ENCODE results near the gene MICAL2.
A peak's percentile ranks its signal among the peaks of the same experiment; 100 is the strongest.

MICAL2 gene

GRCh38 chr11:12189543-12190235 is 79.3 kb downstream of the MICAL2 start:
- no peak for DNase-seq

DNA sequence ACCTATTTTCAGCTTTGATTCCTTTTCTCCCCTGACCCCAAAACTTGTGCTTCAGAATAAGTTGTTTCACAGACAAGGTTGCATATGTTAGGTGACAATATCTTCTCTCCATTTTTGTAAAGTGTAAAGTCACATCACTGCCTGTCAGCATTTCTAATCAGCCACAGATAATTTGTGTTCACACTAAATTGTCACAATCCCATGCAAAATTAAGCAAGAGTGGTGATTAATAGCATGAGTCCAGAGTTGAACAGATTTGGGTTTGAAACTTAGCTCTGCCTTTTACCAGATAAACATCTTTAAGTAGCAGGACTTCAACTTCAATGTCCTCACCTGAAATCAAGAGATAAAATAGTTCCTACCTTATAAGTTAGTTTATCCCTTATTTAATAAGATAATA is 80.1 kb downstream of the MICAL2 start:
- DNase-seq: peak in 2 of 4 experiments; percentile 26 to 40

DNA sequence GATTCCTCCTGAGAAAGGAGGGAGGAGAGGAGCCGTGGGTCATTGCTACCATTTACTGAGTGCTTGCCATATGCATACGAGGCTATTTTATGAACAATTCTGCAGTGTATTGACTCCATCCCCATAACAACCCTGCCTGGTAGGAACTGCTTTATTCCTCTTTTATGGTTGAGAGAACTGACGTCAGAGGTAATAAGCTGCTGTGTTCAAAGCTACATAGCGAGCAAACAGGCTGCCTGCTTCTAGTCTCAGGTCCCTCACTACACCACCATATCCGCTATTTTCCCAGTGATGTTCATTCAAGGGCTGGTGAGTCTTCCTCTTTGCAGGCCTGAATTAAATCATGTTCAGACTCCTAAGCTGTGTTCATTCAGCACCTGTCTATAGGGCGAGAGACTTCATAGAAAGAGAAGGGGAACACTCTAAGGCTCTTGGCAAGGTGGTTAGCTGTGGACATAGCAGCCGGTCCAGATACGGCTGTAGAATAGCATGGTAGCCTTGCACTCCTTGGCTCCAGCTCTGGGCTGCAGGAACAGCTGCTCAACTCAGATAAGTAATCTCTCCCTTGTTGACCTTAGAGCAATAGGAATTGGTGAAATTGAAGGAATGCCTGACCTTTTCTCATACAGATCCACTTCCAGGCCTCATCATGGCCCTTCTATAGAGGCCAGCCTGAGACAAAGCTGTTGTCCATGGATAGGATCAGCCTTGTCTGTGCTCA is 82.6 kb downstream of the MICAL2 start:
- peak in 3 of 4 experiments; percentile 17 to 55 (median 46) for DNase-seq

DNA sequence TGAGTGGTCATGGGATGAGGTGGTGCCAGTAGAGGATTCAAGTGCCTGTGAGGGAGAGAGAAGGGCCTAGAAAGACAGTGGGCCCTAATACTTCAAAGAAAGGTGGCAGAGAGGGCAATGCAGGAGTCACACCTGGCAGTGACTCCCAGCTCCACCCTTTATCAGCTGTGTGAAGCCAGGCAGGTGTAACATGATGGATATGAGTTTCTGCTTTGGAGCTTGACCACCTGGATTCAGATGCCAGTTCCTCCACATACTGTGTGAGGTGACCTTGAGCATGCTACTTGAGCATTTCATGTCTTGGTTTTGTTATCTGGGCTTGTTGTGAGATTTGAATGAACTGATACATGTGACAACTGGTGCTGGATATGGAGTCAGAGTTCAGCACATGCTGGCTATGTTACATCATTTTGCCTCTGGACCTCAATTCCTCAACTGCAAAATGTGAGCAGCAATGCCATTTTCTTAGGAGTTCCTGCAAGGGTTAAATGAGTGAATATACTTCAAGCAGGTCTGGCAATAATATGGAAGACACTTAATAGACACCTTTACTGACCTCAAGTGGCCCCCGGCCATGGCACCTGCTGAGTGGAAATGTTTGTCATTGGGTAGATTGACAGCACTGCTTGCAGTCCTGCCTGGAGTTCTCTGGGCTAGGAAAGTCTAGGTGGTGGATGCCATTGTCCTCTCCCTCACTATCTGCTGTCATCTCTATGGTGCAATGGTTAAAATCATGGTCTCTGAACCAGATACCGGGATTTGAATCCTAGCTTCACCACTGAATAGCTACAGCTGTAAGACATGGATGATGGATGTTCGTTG is 83.3 kb downstream of the MICAL2 start:
- peak; percentile 41 to 72 (median 54) for DNase-seq

- peak; percentile 44 to 68 (median 60) for DNase-seq
These were observed 85.4 kb downstream of the MICAL2 start for GRCh38 chr11:12195768-12196167.

- DNase-seq: no peak
These were observed 85.9 kb downstream of the MICAL2 start for GRCh38 chr11:12196308-12196707.

DNA sequence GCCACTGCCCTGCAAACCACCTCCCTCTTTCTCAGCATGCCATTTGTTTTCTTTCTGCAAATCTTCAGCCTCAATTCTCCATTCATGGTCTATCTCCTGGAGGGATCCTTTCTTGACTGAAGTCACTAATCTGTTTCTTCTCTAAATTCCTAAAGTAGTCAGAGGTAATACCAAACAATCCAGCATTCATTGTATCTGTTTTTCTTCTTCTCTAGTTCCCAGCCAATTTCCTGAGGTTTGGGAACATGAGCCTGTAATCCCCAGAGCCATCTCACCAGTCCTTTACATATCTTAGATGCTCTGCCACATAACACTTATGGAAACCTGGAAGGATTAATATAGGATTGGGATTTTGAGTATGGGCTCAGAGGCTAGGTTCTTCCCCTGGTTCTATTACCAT is 86.5 kb downstream of the MICAL2 start:
- no peak for DNase-seq

- DNase-seq: no peak
These were observed 88.1 kb downstream of the MICAL2 start for GRCh38 chr11:12198251-12199222.

GRCh38 chr11:12199231-12199948 is 89.0 kb downstream of the MICAL2 start:
- peak in 2 of 4 experiments; percentile 20 to 26 for DNase-seq

GRCh38 chr11:12200279-12200990 is 90.0 kb downstream of the MICAL2 start:
- DNase-seq: peak; percentile 58 to 85 (median 78)

DNA sequence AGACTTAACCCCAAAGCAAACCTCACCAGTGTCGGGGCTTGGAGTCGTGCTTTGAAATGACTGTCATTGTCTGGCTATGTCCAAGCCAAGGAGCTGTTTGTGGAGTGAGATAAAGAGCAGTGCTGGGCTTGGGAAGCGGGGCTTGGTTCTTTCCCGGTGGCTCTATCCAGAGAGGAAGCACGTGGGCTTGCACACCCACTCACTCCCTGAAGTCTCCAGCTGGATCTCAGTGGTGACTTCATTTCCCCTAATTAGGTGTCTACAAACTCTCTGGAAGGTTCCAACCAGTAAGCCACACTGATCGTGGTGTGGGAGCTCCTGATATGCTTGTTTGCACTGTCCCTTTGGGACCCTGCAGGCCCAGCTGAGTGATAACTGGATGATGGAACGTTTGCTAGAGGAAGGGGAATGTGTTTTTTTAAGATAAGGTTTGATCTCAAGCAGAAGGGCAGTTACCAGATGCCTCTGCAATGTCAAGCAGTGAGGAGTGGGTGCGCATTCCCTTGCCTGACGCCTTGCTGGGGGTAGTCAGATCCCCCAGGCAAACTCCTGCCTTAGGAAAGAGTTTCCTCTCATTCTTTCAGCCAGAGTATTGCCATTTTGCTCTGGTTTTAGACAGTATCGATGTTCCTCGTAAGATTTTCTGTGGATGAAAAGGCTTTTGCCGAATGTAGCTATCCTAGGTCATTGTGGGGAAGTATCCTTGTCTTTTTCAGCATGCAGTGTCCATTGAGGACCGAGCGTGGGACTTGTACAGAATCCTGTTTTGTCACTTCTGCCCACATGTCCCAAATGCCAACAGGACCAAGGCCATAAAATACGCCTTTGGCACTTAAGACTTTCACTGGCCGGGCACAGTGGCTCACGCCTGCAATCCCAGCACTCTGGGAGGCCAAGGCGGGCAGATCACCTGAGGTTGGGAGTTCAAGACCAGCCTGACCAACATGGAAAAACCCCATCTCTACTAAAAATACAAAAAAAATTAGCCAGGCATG is 90.9 kb downstream of the MICAL2 start:
- peak in 3 of 4 experiments; percentile 48 to 67 (median 64) for DNase-seq

- DNase-seq: no peak
These were observed 92.4 kb downstream of the MICAL2 start for GRCh38 chr11:12202661-12203310.

- no peak for DNase-seq
These were observed 94.1 kb downstream of the MICAL2 start for GRCh38 chr11:12204506-12204905.

DNA sequence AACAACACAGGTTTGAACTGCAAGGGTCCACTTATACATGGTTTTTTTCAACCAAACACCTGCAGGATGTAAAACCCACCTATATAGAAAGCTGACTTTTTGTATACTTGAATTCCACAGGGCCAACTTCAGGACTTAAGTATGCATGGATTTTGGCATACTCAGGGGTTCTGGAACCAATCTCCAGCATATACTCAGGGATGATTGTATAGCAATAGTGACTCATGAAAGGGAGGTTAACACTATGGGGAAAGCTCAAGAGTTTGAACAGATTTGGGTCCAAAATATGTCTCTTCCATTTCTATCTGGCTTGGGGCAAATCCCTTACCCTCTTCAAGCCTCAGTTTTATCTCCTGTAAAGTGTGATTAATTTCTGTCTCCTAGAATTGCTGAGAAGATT is 94.9 kb downstream of the MICAL2 start:
- peak in 1 of 4 experiments; percentile 24 for DNase-seq

DNA sequence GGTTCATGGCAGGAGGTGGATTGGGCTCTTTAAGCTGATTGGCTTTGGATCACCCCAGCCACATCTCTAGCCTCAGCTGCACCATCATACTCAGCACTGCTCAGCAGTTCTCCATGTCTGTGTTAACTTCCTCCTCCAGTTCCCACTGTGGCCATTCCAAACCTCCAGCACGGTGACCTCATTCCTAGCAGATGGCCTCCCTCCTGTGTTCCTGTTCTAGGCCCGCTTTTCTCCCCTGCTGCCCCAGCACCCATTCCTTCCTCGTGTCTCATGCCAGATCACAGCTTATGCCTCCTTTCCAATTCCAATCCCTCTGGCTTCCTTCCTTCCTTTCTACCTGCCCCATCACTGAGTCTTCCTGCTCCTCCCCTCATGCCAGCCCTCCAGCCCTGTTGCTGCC is 96.1 kb downstream of the MICAL2 start:
- peak; percentile 75 to 89 (median 86) for DNase-seq

DNA sequence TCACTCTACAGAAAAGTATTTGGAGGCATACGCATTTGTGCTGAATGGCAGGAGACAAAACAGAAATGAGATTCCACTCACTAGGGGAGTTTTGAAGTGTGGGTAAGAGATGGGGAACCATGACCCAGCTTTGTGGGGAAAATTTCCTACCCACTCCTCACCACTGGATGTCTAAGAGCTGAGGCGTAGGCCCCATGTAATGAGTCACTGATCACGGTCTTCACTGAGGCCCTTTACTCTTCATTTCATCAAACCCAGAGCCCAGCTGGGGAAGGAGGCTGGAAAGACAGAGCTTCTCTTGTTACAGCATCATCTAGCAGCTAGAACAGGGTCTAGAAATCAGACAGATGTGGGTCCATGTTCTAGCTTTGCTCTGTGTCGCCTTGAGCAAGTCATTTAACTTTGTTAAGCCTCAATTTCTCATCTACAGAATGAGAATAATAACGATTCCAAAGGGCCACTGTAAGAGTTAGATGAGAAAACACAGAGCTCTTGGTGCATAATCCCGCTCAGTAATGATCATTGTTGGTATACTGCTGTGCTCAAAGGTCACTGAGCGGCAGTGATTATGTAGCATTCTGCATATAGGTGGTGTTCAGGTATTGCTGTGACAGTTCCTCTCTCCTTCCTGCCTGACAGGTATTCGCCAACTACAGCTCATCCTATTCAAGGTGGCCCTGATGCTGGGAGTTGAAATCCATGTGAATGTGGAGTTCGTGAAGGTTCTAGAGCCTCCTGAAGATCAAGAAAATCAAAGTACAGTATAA is 97.2 kb downstream of the MICAL2 start:
- DNase-seq: peak; percentile 65 to 86 (median 73)

GRCh38 chr11:12209096-12209495 is 98.7 kb downstream of the MICAL2 start:
- no peak for DNase-seq

DNA sequence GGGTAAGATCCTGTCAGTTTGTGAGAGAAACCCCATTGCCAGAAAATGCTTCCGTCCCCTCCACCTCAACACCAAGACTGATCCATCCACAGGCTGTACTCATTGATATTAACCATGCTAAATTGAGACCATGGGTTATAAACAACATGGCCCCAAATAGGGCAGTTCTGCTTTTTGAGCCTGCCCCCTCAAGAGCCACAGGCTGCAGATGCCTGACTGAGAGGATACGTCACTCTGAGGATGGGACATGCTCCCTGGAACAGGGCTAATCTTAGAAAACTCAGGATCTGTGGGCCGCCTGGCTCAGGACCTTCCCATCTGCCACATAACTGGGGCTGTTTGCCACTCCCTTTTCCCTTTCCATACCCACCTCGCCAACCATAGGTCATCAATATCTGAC is 99.8 kb downstream of the MICAL2 start:
- DNase-seq: no peak
